ENCODE data around the gene EDIL3. TPM values are rescaled to one million over a fixed set of nuclear protein-coding genes. Genes with fewer than 3 reads are reported as not detected.

The EDIL3 gene
- total and polyA plus RNA-seq, 2 of the 8 experiments (the other 6 are each of a cell fraction or from before 2014, with no cell fraction given), result 14.7 to 47.2 TPM

GRCh38 chr5:84285641-84286637, 98.7 kb downstream of the EDIL3 start:
- no peak overlapping the region for H3K14ac ChIP-seq (ENCODE audit: insufficient read length)
- no peaks in the 10 kb centered on the region for H3K23me2 ChIP-seq (ENCODE audit: low read depth, low read length)
- no peaks in the 10 kb centered on the region for H4K20me1 ChIP-seq (replicated peaks in 1 of 2; ENCODE audit: control insufficient read depth in 1 of 2, insufficient read depth in 2 of 2, low read length in 2 of 2)
- H3K18ac ChIP-seq (ENCODE audit: extremely low read depth, low read length), result no peak overlapping the region
- no peak overlapping the region for H2BK15ac ChIP-seq (ENCODE audit: low read length)
- DNase-seq (ENCODE audit: low read depth in 1 of 2, low spot score in 2 of 2) (no peak), FAIRE-seq (no peak)
- no peaks in the 10 kb centered on the region for H3K9me3 ChIP-seq (ENCODE audit: insufficient read depth in 2 of 2, low read depth in 1 of 2, low read length in 1 of 2)
- no peak overlapping the region for H4K5ac ChIP-seq (ENCODE audit: insufficient read length, low read depth, low read length)
- H2BK12ac ChIP-seq (ENCODE audit: low read depth, low read length), result no peak overlapping the region
- no peak overlapping the region for H3K4me2 ChIP-seq (ENCODE audit: insufficient read depth in 1 of 2, low read depth in 2 of 2, low read length in 2 of 2)
- no peaks in the 10 kb centered on the region for H3K36me3 ChIP-seq (ENCODE audit: control insufficient read depth in 2 of 4, insufficient read depth in 4 of 4, low read length in 3 of 4)
- ChIA-PET POLR2A (ENCODE audit: partially characterized antibody) (no interaction called here), CTCF (ENCODE audit: partially characterized antibody) (interaction anchor here (1.2 kb wide), 1 partner anchor 11 kb away, joined by 4 read pairs; no protein-coding TSS in a partner anchor)
- H4K8ac ChIP-seq (ENCODE audit: extremely low read depth, insufficient read depth, low read length), result no peak overlapping the region
- no peak overlapping the region for H3K4me3 ChIP-seq (ENCODE audit: extremely low read depth in 1 of 4, insufficient read depth in 2 of 4, low read depth in 3 of 4, low read length in 4 of 4)
- no peak overlapping the region for H3K56ac ChIP-seq (replicated peaks; ENCODE audit: insufficient read length, low read depth, low read length)
- peaks cover 2% of the 10 kb centered on the region; the same call in 1 of the 2 replicates for H3K79me1 ChIP-seq (ENCODE audit: low read depth, low read length)
- H3K27ac ChIP-seq (ENCODE audit: low read depth, low read length), result no peak overlapping the region
- H3K27me3 ChIP-seq (replicated peaks in 1 of 4; ENCODE audit: control insufficient read depth in 3 of 4, extremely low read depth in 1 of 4, insufficient read depth in 3 of 4, low read length in 3 of 4), result no peaks in the 10 kb centered on the region
- H2BK5ac ChIP-seq (ENCODE audit: low read depth, low read length), result no peak overlapping the region
- no peak overlapping the region for H2BK20ac ChIP-seq (ENCODE audit: low read length)
- H3K23ac ChIP-seq (ENCODE audit: insufficient read length), result no peak overlapping the region
- WGBS, 2 experiments (ENCODE audit: extremely low coverage in 1 of 2, insufficient coverage in 1 of 2, insufficient read length in 1 of 2, insufficient replicate concordance in 2 of 2, low coverage in 1 of 2, low lambda C conversion rate in 2 of 2, missing lambda C conversion rate in 1 of 2), result 85% methylated on average over 8 of the region's 8 CpGs; no CpG with 5 or more reads in 1 of the 2 experiments
- H3K9ac ChIP-seq (replicated peaks in 1 of 4; ENCODE audit: extremely low read depth in 1 of 4, low read depth in 3 of 4, low read length in 3 of 4), result no peak overlapping the region
- H3K4me1 ChIP-seq (replicated peaks in 1 of 4; ENCODE audit: control insufficient read depth in 3 of 4, insufficient read depth in 4 of 4, low read length in 3 of 4), result peaks cover 0 to 5% (median 2%) of the 10 kb centered on the region in 4 experiments; a peak in 6 of 7 replicates
- no peak overlapping the region for H2AK5ac ChIP-seq (ENCODE audit: low read depth, low read length)
- H3K4ac ChIP-seq (replicated peaks; ENCODE audit: insufficient read length, low read depth, low read length), result no peak overlapping the region
- H3K79me2 ChIP-seq (ENCODE audit: control insufficient read depth in 1 of 2, insufficient read depth in 2 of 2, low read length in 2 of 2), result 0 out of 4 replicates have a peak, but pooled peaks cover 0 to 2% of the 10 kb centered on the region in 2 experiments
- H2BK120ac ChIP-seq (replicated peaks; ENCODE audit: low read depth, low read length), result no peak overlapping the region
- no peak overlapping the region for H4K91ac ChIP-seq (replicated peaks; ENCODE audit: insufficient read length, low read length)
- H2AFZ ChIP-seq (ENCODE audit: low read length), result no peak overlapping the region
- TF ChIP-seq NANOG (IDR thresholded peaks at IDR 0.05; ENCODE audit: insufficient read depth, low read depth, low read length, poor library complexity, severe bottlenecking), result no peak

All from H1 (cell line).